Heart right ventricle (tissue), 16 donors: ENCODE data around the gene FAM98C. TPM values are rescaled to one million over a fixed set of nuclear protein-coding genes. Genes with fewer than 3 reads are reported as not detected.

ENCODE experiments used
- ATAC-seq, 8 donors: fragments of 200-7000 bp; cut with Tn5 transposase; one replicate each; pipeline ENCODE4 v1.9.1; 2020; ENCODE audit warnings: mild to moderate bottlenecking in 8 of 8, moderate library complexity in 8 of 8, moderate number of reproducible peaks in 1 of 8
- DNase-seq, 2 donors: peaks; one replicate each; pipeline ENCODE4 v3.0.0-alpha.2; 2020
- H3K27ac ChIP-seq, 10 donors: fragments of 200-600 bp; sonication (generic) in 2 of 10; one replicate each; pipeline versions ENCODE4 v1.5.0 to v1.8.0; 2020 to 2022; ENCODE audit warnings: mild to moderate bottlenecking in 3 of 10
- H3K27me3 ChIP-seq, 7 donors: fragments of 200-600 bp; one replicate each; pipeline ENCODE4 v1.8.0; 2021 to 2022; ENCODE audit warnings: mild to moderate bottlenecking in 2 of 7
- H3K36me3 ChIP-seq, 9 donors: fragments of 200-600 bp; sonication (generic) in 1 of 9; one replicate each; pipeline versions ENCODE4 v1.5.0 to v1.8.0; 2020 to 2022; ENCODE audit warnings: mild to moderate bottlenecking in 2 of 9
- H3K4me1 ChIP-seq, 9 donors: fragments of 200-600 bp; sonication (generic) in 1 of 9; one replicate each; pipeline versions ENCODE4 v1.5.0 to v1.8.0; 2020 to 2022; ENCODE audit warnings: mild to moderate bottlenecking in 4 of 9
- H3K4me3 ChIP-seq, 10 donors: fragments of 200-600 bp; sonication (generic) in 2 of 10; one replicate each; pipeline versions ENCODE4 v1.5.0 to v1.8.0; 2020 to 2022; ENCODE audit warnings: mild to moderate bottlenecking in 7 of 10, moderate library complexity in 2 of 10
- H3K9me3 ChIP-seq, 11 donors: fragments of 200-600 bp in 10 of 11; sonication (generic) in 2 of 11; one replicate each; pipeline versions ENCODE4 v1.5.0 to v1.8.0; 2013 to 2022; ENCODE audit warnings: mild to moderate bottlenecking in 2 of 11, control low read depth in 1 of 11, moderate library complexity in 1 of 11
- CTCF ChIP-seq, 9 donors: fragments of 200-600 bp; sonication (generic) in 2 of 9; IDR thresholded peaks; one replicate each; pipeline versions ENCODE4 v1.5.0 to v1.8.0; 2021 to 2022; ENCODE audit warnings: antibody characterized with exemption in 9 of 9, mild to moderate bottlenecking in 5 of 9, moderate library complexity in 1 of 9
- WGBS, 2 donors: extraction: QIAGEN DNeasy Blood & Tissue Kit; methylation state at CpG; one replicate each; pipeline ENCODE4 v1.1.7; 2013; ENCODE audit warnings: inconsistent platforms in 1 of 2; 5-methylcytosine and 5-hydroxymethylcytosine counted together
- intact Hi-C, 10 donors: fragments of 100-400 bp; cut with DNase I; formaldehyde crosslinking; loops; one replicate each; pipeline versions ENCODE4 v1.11.1 to v1.14.2; 2022
- polyA plus RNA-seq, 2 donors: library from polyadenylated mRNA; stranded (reverse); fragments of 200-250 nt; gene quantifications; one replicate each; pipeline ENCODE4 v1.2.3, GENCODE V29; 2013
- total RNA-seq, 10 donors: library from RNA; stranded (reverse); fragmentation: NEBNext Ultra II Directional in 3 of 10; extraction: Animal tissue kit (Norgen Biotek cat#: 25700) in 3 of 10; gene quantifications; one replicate each; pipeline versions ENCODE4 v1.2.1 to v1.2.4, GENCODE V29; 2021 to 2023
- donor health status: Arrhythmogenic right ventricular cardiomyopathy.
- donor health status: ischemic (EF 13 %, LVEDD 7.1; RV severe dilation, severe dysfunction).
- donor health status: healthy with polysubstance abuse.
- donor health status: DM: no; HTN: yes; CAD: no.
- donor health status: DM: no; HTN: no; CAD: no.
- donor health status: ischemic (EF 25% LVEDD 6.9; RV normal size, moderate dysfunction).
- donor health status: ischemic (EF 25% LVEDD 5.7; RV mildly dilated, moderate dysfunction).
- donor health status: healthy.
- donor health status: DM: yes; HTN: yes; CAD: no.
- donor health status: Ischemic cardiomyopathy.
- donor health status: ischemic (EF 35%, LVEDD 5.7; RV mildly dilated, moderate dysfunction).
- donor health status: nonischemic (EF 11% LVEDD 7.7; RV severe dilation, severe dysfunction).
- donor health status: DM: yes; HTN: yes; CAD: no.
- donor health status: PGD.
- donor health status: ischemic (EF 29% LVEDD 5.4; RV normal size, mild dysfunction).
- donor health status: nonischemic (EF 23%, LVEDD 6.1; RV moderate dilation, normal function).

Gene FAM98C
- total and polyA plus RNA-seq, 12 donors: 9.8 to 16.1 (median 12.3) TPM

GRCh38 chr19:38359242-38360021, 43.5 kb upstream of the FAM98C start:
- DNase-seq (no peak), ATAC-seq (no peak)
- H3K27ac ChIP-seq: no peak overlapping the region
- no peak overlapping the region for H3K4me3 ChIP-seq
- intact Hi-C loops: no loop called here
- WGBS, 2 donors: 54 to 58% methylated on average over 18 of the region's 18 CpGs
- TF ChIP-seq CTCF (IDR thresholded peaks at IDR 0.05): no peak
- peaks cover 0 to 20% (median 13%) of the 10 kb centered on the region in 9 donors for H3K4me1 ChIP-seq
- H3K36me3 ChIP-seq: no peaks in the 10 kb centered on the region
- H3K27me3 ChIP-seq: peaks cover 0 to 59% (median 29%) of the 10 kb centered on the region in 7 donors
- no peaks in the 10 kb centered on the region for H3K9me3 ChIP-seq

GRCh38 chr19:38360351-38360750, 42.5 kb upstream of the FAM98C start:
- no peak for ATAC-seq
- no peak for DNase-seq
- Histone ChIP-seq H3K4me3 (no peak overlapping the region), H3K27me3 (peaks cover 0 to 56% (median 29%) of the 10 kb centered on the region in 7 donors), H3K4me1 (peaks cover 0 to 20% (median 13%) of the 10 kb centered on the region in 9 donors), H3K9me3 (no peaks in the 10 kb centered on the region), H3K27ac (no peak overlapping the region), H3K36me3 (no peaks in the 10 kb centered on the region)
- intact Hi-C loops: no loop called here
- TF ChIP-seq CTCF (IDR thresholded peaks at IDR 0.05): no peak
- WGBS, 2 donors: 81 to 85% methylated on average over 9 of the region's 9 CpGs

- ATAC-seq: peak in 5 of 8 donors; percentile 7 to 36 (median 19)
- WGBS, 2 donors: 20 to 21% methylated on average over 23 of the region's 23 CpGs
- H3K27ac ChIP-seq: peak overlapping the region in 3 of 10 donors; percentile 1 to 78 (median 67)
- no peak for DNase-seq
- H3K4me1 ChIP-seq: peaks cover 0 to 20% (median 13%) of the 10 kb centered on the region in 9 donors
- no peak for TF ChIP-seq CTCF (IDR thresholded peaks at IDR 0.05)
- peak overlapping the region; percentile 44 to 94 (median 73) for H3K4me3 ChIP-seq
- intact Hi-C loops: no loop called here
- no peaks in the 10 kb centered on the region for H3K9me3 ChIP-seq
- peaks cover 0 to 56% (median 26%) of the 10 kb centered on the region in 7 donors for H3K27me3 ChIP-seq
- no peaks in the 10 kb centered on the region for H3K36me3 ChIP-seq
Measured at GRCh38 chr19:38360839-38361631, 41.9 kb upstream of the FAM98C start.

GRCh38 chr19:38361633-38362075, 41.2 kb upstream of the FAM98C start:
- ATAC-seq (peak; percentile 85 to 94 (median 93)), DNase-seq (peak; percentile 77 to 79)
- Histone ChIP-seq H3K36me3 (no peaks in the 10 kb centered on the region), H3K9me3 (no peaks in the 10 kb centered on the region), H3K4me3 (peak overlapping the region; percentile 44 to 94 (median 73)), H3K27ac (peak overlapping the region in 6 of 10 donors; percentile 1 to 78 (median 64)), H3K27me3 (peaks cover 0 to 51% (median 21%) of the 10 kb centered on the region in 7 donors), H3K4me1 (peaks cover 0 to 20% (median 13%) of the 10 kb centered on the region in 9 donors)
- WGBS, 2 donors: 0 to 1% methylated on average over 37 of the region's 37 CpGs
- intact Hi-C loops: no loop called here
- peak in 3 of 9 donors; percentile 7 to 30 (median 12) for TF ChIP-seq CTCF (IDR thresholded peaks at IDR 0.05)
